Stimulated activated CD8-positive, alpha-beta memory T cell treated with anti-CD3 and anti-CD28 coated beads, Interleukin-15, amount 100 ng/mL, for 24 hours (primary cell): Measurements from ENCODE around the gene ACAT1.
"Not testable (repeated sequence)": the region's sequence is repeated elsewhere in the genome, so short reads cannot be mapped to it uniquely, and the experiment has no call there.

Source experiments
- DNase-seq: peaks from one replicate; pipeline ENCODE4 v3.0.0-alpha.2; 2020; ENCODE audit warnings: low read depth

The ACAT1 gene

GRCh38 chr11:108121274-108122155, at the start of gene ACAT1:
ACAT1 (plus strand) TSS chr11:108121567; CDS start chr11:108121607, 40 bp downstream.
- DNase-seq, result peak; percentile 96

GRCh38 chr11:108084811-108085210, 36.6 kb upstream of the ACAT1 start:
- no peak for DNase-seq

DNA sequence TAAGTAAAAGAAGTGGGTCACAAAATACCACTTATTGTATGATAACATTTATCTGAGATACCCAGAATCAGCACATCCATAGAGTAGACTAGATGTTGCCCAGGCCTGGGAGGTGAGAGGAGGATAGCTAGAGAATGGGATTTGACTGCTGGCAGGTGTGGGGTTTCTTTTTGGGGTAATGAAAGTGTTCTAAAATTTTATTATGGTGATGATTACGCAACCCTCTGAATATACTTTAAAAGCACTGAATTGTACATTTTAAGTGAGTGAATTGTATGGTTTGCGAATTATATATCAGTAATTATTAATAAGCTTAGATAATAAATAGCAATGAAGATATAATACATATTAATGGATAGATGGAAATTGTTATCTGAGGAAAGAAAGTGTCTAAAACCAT, 35.7 kb upstream of the ACAT1 start:
- no peak for DNase-seq

- no peak for DNase-seq
Measured at GRCh38 chr11:108092134-108092533, 29.2 kb upstream of the ACAT1 start.

GRCh38 chr11:108093128-108093904, 28.1 kb upstream of the ACAT1 start:
- no peak for DNase-seq

DNA sequence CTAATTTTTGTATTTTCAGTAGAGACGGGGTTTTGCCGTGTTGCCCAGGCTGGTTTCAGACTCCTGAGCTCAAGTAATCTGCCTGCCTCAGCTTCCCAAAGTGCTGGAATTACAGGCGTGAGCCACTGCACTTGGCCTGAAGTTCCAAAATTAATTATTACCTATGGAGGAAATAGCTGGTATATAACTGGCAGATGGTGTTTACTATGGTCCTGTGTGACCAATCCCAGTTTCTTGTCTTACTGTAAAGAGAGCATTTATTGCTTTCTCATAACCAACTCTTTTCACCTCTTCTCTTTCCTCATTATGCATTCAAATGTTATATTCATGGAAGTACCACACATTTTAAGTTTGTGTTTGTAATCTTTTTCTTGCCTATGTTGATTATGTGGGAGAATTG, 24.2 kb upstream of the ACAT1 start:
- no peak for DNase-seq

DNA sequence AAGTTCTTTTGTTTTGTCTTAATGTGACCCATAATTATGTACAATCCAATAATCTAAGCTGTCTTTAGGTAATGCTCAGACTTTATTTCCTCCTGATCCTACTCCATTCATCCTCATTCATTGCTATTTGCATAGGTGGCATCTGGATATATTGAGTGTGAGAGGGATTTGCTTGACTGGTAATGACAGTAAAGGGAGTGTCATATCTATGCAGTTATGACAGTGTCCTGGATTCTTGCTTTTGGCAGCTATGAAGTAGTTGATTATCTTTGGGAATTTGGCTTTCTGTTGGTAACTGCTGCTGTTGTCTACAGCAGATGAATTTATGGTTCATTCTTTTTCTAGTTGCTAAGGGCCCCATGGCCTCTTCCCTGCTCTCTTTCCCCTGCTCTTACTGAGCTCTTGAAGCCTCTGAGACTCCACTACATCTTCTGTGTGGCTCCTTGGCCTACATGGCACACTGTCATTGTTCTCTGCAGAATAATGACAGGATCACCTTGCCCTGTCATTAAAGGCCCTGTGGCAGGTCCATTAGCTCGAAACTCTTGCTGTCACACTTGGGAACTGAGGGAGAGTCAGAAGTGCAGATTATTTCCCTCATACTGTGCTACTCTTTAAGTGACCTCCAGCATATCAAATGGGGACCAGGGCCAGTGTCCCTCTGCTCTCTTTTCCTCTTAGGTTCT, 20.1 kb upstream of the ACAT1 start:
- no peak for DNase-seq

GRCh38 chr11:108111126-108111525, 10.2 kb upstream of the ACAT1 start:
- DNase-seq, result no peak

DNA sequence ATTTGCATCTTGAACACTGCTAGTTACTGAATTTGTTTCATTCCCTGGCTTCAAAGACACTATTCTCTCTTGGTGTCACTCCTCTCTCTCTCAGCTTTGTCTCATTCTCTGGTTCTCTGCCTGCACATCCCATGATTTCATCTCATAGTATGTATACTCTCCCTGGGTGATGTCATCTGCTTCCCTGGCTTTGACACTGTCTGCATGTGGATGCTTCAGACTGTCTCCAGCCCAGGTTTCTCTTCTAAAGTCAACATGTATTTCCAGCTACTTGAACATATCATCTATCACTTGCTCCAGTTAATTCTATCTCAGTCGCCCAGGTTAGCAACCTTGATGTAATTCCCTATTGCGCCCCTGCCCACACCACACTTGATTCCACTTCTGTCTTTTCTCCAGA, 9.3 kb upstream of the ACAT1 start:
- no peak for DNase-seq

GRCh38 chr11:108115500-108116140, 5.7 kb upstream of the ACAT1 start:
- DNase-seq, result no peak

DNA sequence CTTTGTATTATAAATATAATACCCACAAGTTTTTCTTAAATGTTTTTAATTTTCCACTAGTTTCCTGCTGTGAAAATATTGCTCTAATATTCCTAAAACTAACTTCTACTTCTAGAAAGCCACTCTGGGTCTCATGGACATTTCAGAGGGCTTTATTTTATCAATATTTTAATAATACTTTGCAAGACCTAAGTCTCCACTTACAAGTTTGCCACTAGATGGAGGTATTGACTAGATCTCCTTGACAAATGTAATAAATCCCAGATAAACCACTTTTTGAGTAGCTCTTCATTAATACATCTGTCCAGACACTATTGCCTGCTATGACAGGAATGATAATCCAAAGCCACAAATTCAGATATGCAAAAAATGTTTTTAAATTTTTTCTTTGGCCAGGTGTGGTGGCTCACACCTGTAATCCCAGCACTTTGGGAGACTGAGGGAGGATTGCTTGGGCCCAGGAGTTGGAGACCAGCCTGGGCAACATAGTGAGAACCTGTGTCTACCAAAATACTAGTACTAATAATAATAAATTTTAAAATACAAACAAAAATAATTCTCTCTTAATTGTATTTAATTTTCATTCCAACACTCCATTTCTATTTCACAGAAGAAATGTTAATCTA, 3.5 kb upstream of the ACAT1 start:
- DNase-seq, result no peak

DNA sequence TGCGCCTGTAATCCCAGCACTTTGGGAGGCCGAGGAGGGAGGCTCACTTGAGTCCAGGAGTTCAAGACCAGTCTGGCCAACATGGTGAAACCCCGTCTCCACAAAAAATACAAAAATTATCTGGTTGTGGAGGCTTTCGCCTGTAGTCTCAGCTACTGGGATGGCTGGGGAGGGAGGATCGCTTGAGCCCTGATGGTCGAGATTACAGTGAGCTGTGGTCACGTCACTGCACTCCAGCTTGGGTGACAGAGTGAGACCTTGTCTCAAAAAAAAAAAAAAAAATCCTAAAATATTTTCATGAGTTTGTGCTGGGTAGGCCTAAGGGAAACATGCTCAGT, 462 bp upstream of the ACAT1 start:
- DNase-seq, result not testable (repeated sequence)

GRCh38 chr11:108122166-108122628, 830 bp downstream of the ACAT1 start:
- DNase-seq, result no peak

- DNase-seq, result no peak
Measured at GRCh38 chr11:108125096-108125495, 3.7 kb downstream of the ACAT1 start.

GRCh38 chr11:108128772-108129171, 7.4 kb downstream of the ACAT1 start:
- DNase-seq, result no peak

DNA sequence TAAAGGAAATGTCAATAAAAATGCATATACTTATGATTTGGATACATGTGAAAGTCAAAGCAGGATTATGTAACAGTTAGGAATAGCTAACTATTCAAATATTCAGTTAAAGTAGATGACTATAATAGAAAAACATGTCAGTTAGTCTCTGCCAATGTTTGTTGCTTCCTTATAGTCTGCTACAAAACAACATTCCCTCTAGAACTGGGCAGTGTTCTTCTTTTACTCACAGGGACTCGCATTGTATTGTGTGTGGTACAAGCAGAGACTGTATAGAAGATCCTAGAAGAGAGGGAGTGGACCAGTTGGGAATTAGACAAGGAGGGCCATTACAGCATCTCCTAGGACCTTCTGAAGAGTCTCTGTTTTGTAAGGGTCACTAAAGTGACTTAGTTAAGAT, 10.6 kb downstream of the ACAT1 start:
- DNase-seq, result no peak

DNA sequence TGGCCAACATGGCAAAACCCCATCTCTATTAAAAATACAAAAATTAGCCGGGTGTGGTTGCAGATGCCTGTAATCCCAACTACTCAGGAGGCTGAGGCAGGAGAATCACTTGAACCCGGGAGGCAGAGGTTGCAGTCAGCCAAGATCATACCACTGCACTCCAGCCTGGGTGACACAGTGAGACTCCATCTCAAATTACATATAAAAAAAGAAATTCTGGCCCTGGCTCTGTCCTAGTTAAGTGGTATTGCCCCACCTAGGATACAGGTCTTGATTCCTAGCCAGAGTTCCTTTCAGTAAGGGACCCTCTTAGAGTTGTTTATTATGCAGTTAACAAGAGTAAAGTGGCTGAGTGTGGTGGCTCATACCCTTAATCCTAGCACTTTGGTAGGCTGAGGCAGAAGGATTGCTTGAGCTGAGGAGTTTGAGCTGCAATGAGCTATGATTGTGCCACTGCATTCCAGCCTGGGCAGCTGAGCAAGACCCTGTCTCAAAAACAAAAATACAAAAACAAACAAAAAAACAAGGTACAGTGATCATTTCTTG, 11.7 kb downstream of the ACAT1 start:
- DNase-seq, result not testable (repeated sequence)

DNA sequence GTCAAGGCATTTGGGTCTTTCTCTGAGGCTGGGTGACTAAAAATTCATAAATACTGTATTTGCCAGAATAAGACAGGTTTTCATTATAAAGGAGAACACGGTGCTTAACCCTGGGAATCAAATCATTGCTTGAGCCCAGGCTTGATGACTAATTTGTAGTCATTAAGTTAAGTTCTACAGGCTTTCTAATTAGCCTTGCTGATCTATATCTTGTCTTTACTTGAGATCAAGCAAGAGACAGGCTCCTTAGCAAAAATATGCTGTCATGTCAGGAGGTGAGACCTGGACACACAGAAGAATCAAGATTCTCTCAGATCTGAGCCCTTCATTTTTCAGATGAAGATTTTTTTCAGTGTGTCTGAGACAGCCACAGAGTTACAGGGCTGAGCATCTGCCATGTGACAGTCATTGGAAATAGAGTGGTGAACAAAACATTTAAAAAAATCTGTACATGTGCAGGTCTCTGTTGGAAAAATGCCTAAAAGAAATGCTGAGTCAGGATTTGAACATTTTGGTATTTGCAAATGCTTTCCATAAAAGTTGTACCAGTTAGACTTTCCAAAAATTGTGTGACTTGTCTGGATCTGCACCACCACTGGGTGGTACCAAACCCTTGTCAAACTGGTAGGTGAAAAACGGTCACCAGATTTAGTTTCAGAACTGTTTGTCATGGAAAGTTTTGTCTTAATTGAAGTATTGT, 14.6 kb downstream of the ACAT1 start:
- no peak for DNase-seq

GRCh38 chr11:108137212-108137611, 15.8 kb downstream of the ACAT1 start:
- no peak for DNase-seq

DNA sequence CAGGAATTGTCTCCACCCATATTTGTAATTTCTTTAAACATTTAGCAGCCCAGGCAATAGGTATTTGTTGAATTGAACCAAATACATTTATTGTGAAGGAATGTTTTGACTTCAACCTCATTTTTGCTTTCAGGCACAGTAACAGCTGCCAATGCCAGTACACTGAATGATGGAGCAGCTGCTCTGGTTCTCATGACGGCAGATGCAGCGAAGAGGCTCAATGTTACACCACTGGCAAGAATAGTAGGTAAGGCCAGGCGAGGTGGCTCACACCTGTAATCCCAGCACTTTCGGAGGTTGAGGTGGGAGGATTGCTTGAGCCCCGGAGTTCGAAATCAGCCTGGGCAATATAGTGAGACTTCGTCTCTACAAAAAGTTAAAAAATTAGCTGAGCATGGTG, 20.9 kb downstream of the ACAT1 start:
- no peak for DNase-seq

DNA sequence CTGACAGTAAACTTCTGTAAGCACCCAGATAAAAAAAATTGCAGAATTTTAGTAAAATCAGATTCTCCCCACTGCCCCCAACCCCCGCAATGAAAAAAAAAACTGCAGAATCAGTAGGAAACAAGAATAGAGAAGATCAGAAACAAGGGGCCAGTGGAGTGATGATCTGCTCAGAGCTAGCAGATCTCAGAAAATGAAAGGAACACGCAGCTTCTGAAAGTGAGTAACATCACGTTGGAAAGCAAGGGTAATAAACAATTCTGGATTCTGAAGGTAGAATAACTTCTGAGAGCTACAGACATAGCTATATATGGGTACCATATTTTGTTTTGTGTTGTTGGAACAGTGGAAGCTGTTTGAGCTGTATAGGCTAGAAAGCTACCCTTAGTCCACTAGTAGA, 23.2 kb downstream of the ACAT1 start:
- no peak for DNase-seq
